Measurements from ENCODE around the gene ME3.

DNA sequence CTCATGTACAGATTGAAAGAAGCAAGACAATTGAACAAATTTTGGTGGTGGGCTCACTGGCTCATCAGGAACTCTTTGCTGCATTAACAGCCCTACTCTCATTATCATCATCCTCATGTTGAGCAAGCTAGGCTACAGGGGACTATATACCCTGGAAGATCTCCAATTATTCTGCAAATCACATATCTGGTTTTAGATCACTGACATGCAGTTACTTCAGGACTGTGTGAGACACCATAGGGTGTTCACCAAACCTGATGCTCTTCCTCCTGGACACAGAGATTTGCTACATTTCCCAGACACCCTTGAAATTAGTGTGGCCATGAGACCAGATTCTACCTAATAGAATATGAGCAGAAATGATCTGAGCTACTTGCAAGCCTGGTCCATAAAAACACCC lies 23.0 kb upstream of the ME3 start:
- TF ChIP-seq PBX3 (IDR thresholded peaks at IDR 0.05) (no peak), RAD21 (conservative IDR thresholded peaks at IDR 0.05 in 1 of 2, IDR thresholded peaks at IDR 0.05 in 1 of 2) (no peak), EP300 (IDR thresholded peaks at IDR 0.05) (no peak), ESRRA (IDR thresholded peaks at IDR 0.05; ENCODE audit: borderline replicate concordance, low read length) (no peak), MAX (IDR thresholded peaks at IDR 0.05) (no peak), FOSL2 (IDR thresholded peaks at IDR 0.05) (no peak), FOSL2 (CRISPR knock-in tag; IDR thresholded peaks at IDR 0.05) (no peak), POLR2A (IDR thresholded peaks at IDR 0.05; ENCODE audit: low read length) (no peak), SREBF2 (IDR thresholded peaks at IDR 0.05) (no peak), MAFK (IDR thresholded peaks at IDR 0.05; ENCODE audit: partially characterized antibody) (no peak)
- TF ChIP-seq, protein P1, sequence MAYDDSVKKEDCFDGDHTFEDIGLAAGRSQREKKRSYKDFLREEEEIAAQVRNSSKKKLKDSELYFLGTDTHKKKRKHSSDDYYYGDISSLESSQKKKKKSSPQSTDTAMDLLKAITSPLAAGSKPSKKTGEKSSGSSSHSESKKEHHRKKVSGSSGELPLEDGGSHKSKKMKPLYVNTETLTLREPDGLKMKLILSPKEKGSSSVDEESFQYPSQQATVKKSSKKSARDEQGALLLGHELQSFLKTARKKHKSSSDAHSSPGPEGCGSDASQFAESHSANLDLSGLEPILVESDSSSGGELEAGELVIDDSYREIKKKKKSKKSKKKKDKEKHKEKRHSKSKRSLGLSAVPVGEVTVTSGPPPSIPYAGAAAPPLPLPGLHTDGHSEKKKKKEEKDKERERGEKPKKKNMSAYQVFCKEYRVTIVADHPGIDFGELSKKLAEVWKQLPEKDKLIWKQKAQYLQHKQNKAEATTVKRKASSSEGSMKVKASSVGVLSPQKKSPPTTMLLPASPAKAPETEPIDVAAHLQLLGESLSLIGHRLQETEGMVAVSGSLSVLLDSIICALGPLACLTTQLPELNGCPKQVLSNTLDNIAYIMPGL (CRISPR knock-in tag; IDR thresholded peaks at IDR 0.05; ENCODE audit: borderline replicate concordance): no peak
- TF ChIP-seq, protein P2, sequence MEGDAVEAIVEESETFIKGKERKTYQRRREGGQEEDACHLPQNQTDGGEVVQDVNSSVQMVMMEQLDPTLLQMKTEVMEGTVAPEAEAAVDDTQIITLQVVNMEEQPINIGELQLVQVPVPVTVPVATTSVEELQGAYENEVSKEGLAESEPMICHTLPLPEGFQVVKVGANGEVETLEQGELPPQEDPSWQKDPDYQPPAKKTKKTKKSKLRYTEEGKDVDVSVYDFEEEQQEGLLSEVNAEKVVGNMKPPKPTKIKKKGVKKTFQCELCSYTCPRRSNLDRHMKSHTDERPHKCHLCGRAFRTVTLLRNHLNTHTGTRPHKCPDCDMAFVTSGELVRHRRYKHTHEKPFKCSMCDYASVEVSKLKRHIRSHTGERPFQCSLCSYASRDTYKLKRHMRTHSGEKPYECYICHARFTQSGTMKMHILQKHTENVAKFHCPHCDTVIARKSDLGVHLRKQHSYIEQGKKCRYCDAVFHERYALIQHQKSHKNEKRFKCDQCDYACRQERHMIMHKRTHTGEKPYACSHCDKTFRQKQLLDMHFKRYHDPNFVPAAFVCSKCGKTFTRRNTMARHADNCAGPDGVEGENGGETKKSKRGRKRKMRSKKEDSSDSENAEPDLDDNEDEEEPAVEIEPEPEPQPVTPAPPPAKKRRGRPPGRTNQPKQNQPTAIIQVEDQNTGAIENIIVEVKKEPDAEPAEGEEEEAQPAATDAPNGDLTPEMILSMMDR (IDR thresholded peaks at IDR 0.05): no peak

All from A549 (cell line).